Measurements from ENCODE around the gene SCFD2. TPM values are rescaled to one million over a fixed set of nuclear protein-coding genes. Genes with fewer than 3 reads are reported as not detected.

Gene SCFD2
- total and polyA plus RNA-seq, 4 donors, result 4.3 to 28.8 (median 7.4) TPM

GRCh38 chr4:53175640-53176039, 190.2 kb downstream of the SCFD2 start:
- H3K4me1 ChIP-seq (ENCODE audit: control insufficient read depth in 4 of 4, insufficient read depth in 4 of 4, low read length in 3 of 4), result no peaks in the 10 kb centered on the region
- H3K27ac ChIP-seq (ENCODE audit: low read depth in 1 of 2, low read length in 2 of 2), result no peak overlapping the region
- no peak for TF ChIP-seq RXRA (IDR thresholded peaks at IDR 0.05)
- no peak for TF ChIP-seq TAF1 (conservative IDR thresholded peaks at IDR 0.05)
- TF ChIP-seq ZBTB33 (IDR thresholded peaks at IDR 0.05), result no peak
- no peak for TF ChIP-seq SP1 (IDR thresholded peaks at IDR 0.05)
- TF ChIP-seq JUND (IDR thresholded peaks at IDR 0.05), result no peak
- TF ChIP-seq HNF4A (conservative IDR thresholded peaks at IDR 0.05), result no peak
- TF ChIP-seq NR2F2 (IDR thresholded peaks at IDR 0.05), result no peak
- TF ChIP-seq REST (IDR thresholded peaks at IDR 0.05), result no peak
- no peak for TF ChIP-seq FOXA2 (IDR thresholded peaks at IDR 0.05)
- TF ChIP-seq HNF4G (IDR thresholded peaks at IDR 0.05), result no peak
- TF ChIP-seq GABPA (IDR thresholded peaks at IDR 0.05 in 1 of 2, conservative IDR thresholded peaks at IDR 0.05 in 1 of 2), result no peak
- TF ChIP-seq FOXA1 (IDR thresholded peaks at IDR 0.05), result no peak
- TF ChIP-seq MAX (IDR thresholded peaks at IDR 0.05), result no peak
- no peak for TF ChIP-seq YY1 (IDR thresholded peaks at IDR 0.05)
- no peak for TF ChIP-seq RAD21 (IDR thresholded peaks at IDR 0.05)
- no peak for TF ChIP-seq ATF3 (IDR thresholded peaks at IDR 0.05)
- no peak for TF ChIP-seq CTCF (IDR thresholded peaks at IDR 0.05; ENCODE audit: low read depth, low read length, missing input control)
- TF ChIP-seq EGR1 (IDR thresholded peaks at IDR 0.05; ENCODE audit: low read depth in 2 of 2), result no peak
- no peak overlapping the region for H3K9ac ChIP-seq (ENCODE audit: low read depth in 1 of 2, low read length in 2 of 2)
- no peaks in the 10 kb centered on the region for H3K36me3 ChIP-seq (ENCODE audit: control insufficient read depth in 4 of 4, insufficient read depth in 3 of 4, low read depth in 1 of 4, low read length in 3 of 4)
- no peaks in the 10 kb centered on the region for H3K27me3 ChIP-seq (ENCODE audit: control insufficient read depth in 4 of 4, insufficient read depth in 4 of 4, low read length in 3 of 4)
- no peak for DNase-seq (ENCODE audit: low spot score)
- no peaks in the 10 kb centered on the region for H3K9me3 ChIP-seq (ENCODE audit: control insufficient read depth in 4 of 4, low read length in 3 of 4)
- no peak overlapping the region for H3K4me3 ChIP-seq (ENCODE audit: low read depth in 1 of 3, low read length in 3 of 3)
